NCI-H187 treated with DMSO at 0.1 percent for 48 hours (cell line): ENCODE data around the gene ITGAL.

Source experiments
- DNase-seq: peaks from one replicate; lab custom pipeline; 2025; lab: John Stamatoyannopoulos, UW

The ITGAL gene

GRCh38 chr16:30541502-30542329 lies 69.2 kb downstream of the ITGAL start:
- no peak for DNase-seq

- no peak for DNase-seq
Measured at GRCh38 chr16:30543067-30543466, 70.5 kb downstream of the ITGAL start.

DNA sequence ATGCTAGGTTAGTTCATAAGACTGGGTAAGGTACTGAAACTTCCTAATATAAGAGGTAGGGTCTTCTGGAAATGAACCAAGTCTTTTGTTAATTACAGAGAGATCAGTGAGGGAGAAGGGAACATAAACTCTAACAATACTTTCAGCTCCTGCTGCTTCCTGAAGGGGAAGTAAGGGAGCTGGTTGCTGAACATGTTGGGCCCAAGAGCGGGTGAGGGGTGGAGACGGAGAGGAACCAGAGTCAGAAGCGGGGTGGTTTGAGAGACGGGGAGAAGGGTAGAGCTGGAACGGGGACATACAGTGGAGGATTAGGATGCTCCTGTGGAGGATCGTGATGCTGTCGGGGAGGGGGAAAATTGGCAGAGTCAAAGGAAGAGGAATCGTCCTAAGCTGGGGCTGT lies 73.6 kb downstream of the ITGAL start:
- no peak for DNase-seq

- DNase-seq, result no peak
Measured at GRCh38 chr16:30548416-30549253, 76.1 kb downstream of the ITGAL start.

GRCh38 chr16:30551781-30552180 lies 79.2 kb downstream of the ITGAL start:
- DNase-seq, result no peak

DNA sequence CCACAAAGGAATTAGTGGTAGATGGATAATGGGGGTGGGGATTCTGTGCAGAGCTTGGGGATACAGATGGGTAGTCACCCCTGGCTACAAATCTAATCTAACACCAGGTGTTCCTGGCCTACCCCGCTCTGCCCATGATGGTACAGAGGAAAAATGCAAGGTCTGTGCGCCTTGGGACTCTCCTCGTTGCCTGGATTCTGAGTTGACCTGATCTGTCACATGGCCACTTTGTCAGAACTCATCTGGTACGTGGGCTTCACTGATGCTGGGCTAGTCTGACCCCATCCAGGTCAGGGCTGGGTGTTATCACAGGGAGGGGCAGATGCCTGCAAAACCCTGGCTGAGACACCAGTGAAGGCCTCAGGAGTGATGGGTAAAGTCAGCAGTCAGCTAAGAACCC lies 80.4 kb downstream of the ITGAL start:
- no peak for DNase-seq

GRCh38 chr16:30553393-30553899 lies 80.9 kb downstream of the ITGAL start:
- DNase-seq, result no peak

DNA sequence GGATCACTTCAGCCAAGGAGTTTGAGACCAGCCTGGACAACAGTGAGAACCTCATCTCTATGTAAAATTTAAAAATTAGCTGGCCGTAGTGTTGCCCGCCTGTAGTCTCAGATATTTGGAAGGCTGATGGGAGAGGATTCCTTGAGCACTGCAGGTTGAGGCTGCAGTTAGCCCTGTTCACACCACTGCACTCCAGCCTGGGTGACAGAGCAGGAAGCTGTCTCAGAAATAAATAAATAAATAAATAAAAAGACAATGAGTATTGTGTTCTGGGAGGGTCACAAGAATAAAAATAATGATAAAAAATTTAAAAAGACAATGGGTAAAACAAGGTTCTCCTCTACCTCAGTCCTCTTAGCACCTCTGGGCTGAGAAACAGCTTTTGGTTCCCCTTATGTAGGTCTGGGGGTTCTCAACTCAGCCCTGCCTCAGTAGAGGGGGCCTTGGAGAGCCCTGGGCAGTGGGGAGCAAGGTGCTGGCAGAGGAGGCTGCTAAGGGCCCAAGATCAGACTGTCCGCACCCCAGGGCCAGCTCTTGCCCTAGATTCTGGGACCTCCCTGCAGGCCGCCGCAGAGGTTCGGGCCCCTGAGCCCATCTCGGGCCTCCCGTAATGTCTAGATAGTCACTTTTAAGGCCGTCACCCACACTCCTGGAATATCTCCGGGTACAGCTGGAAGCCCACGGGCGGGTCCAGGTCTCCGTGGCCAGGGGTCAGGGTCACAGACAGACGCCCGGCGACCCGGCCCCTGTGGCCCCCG lies 82.2 kb downstream of the ITGAL start:
- no peak for DNase-seq

- no peak for DNase-seq
Measured at GRCh38 chr16:30555315-30556124, 83.0 kb downstream of the ITGAL start.

GRCh38 chr16:30556125-30556473 lies 83.6 kb downstream of the ITGAL start:
- no peak for DNase-seq

GRCh38 chr16:30557707-30557956 lies 85.1 kb downstream of the ITGAL start:
- no peak for DNase-seq

GRCh38 chr16:30557957-30558788 lies 85.6 kb downstream of the ITGAL start, which contains the start of gene ZNF764:
Gene ZNF764 (minus strand): TSS chr16:30558374. CDS start chr16:30558182, 192 bp downstream.
- peak; percentile 62 for DNase-seq

GRCh38 chr16:30558789-30559377 lies 86.3 kb downstream of the ITGAL start:
- no peak for DNase-seq

- DNase-seq, result no peak
Measured at GRCh38 chr16:30559690-30560089, 87.1 kb downstream of the ITGAL start.

- DNase-seq, result no peak
Measured at GRCh38 chr16:30561089-30561816, 88.7 kb downstream of the ITGAL start.

DNA sequence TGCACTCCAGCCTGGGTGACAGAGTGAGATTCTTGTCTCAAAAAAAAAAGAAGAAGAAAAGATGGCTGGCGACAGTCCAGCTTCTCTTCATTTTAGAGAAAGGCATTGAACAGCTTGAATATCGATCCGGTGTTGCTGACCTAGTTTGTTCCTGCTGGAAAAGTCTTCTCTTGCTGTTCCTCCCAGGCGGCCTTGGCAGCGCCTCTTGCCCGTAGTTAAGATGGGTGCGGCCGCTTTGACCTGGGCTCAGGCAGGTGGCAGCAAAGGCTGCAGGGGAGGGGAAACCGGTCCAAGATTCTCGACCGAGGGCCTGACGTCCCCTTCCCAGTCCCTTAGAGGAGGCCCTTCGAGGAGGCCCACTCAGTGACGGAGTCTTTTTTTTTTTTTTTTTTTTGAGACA lies 89.5 kb downstream of the ITGAL start:
- no peak for DNase-seq

GRCh38 chr16:30565526-30565925 lies 93.0 kb downstream of the ITGAL start:
- DNase-seq, result no peak

GRCh38 chr16:30565984-30566383 lies 93.4 kb downstream of the ITGAL start:
- no peak for DNase-seq

DNA sequence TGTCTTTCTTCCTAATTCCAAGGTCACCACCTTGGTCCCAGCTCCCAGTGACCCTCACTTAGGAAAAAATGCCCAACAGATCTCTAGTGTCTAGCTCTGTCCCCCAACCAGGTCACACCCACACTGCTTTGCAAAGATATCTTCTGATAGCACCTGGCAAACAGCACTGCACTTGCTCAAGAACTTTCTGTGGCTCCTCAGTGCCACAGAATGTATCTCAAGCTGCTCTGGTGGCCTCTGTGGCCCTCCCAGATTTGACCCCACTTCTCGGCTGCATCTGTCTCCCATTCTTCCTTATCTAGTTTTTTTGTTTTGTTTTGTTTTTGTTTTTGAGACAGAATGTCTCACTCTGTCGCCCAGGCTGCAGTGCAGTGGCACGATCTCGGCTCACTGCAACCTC lies 94.0 kb downstream of the ITGAL start:
- DNase-seq, result no peak
